HUES64 (cell line): ENCODE measurements around the gene ADGRL3.
A peak's percentile ranks its signal among the peaks of the same experiment; 100 is the strongest.
"Not testable (repeated sequence)": the region's sequence is repeated elsewhere in the genome, so short reads cannot be mapped to it uniquely, and the experiment has no call there.

Experiments
- H3K27ac ChIP-seq: 2 replicates; pipeline ENCODE4 v1.7.0; 2013; ENCODE audit warnings: low read depth, low read length, inconsistent platforms
- H3K27me3 ChIP-seq: 2 replicates; pipeline ENCODE4 v1.6.1; 2013; ENCODE audit warnings: mild to moderate bottlenecking, low read length; ENCODE audit not compliant: insufficient read depth
- H3K36me3 ChIP-seq: 2 replicates; pipeline ENCODE4 v1.6.1; 2013; ENCODE audit warnings: mild to moderate bottlenecking, low read length; ENCODE audit not compliant: insufficient read depth
- H3K4me1 ChIP-seq: 2 replicates; pipeline ENCODE4 v1.6.1; 2013; ENCODE audit warnings: mild to moderate bottlenecking, low read length, moderate library complexity; ENCODE audit not compliant: insufficient read depth
- H3K4me3 ChIP-seq: 2 replicates; pipeline ENCODE4 v1.5.1; 2013; ENCODE audit warnings: mild to moderate bottlenecking, low read length, moderate library complexity
- H3K9ac ChIP-seq: 2 replicates; pipeline ENCODE4 v1.6.1; 2013; ENCODE audit warnings: mild to moderate bottlenecking, low read depth, low read length
- H3K9me3 ChIP-seq: 2 replicates; pipeline ENCODE4 v1.6.1; 2013; ENCODE audit warnings: low read depth, low read length; ENCODE audit not compliant: insufficient read depth
- WGBS: fragments of 150-250, 120-280 bp; methylation state at CpG from one replicate; pipeline ENCODE4 v1.1.7; 2013; ENCODE audit warnings: missing lambda C conversion rate; 5-methylcytosine and 5-hydroxymethylcytosine counted together

Gene ADGRL3

DNA sequence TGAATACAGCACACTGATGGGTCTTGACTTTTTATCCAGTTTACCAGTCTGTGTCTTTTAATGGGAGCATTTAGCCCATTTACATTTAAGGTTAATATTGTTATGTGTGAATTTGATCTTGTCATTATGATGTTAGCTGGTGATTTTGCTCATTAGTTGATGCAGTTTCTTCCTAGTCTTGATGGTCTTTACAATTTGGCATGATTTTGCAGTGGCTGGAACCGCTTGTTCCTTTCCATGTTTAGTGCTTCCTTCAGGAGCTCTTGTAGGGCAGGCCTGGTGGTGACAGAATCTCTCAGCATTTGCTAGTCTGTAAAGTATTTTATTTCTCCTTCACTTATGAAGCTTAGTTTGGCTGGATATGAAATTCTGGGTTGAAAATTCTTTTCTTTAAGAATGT, 558.5 kb downstream of the ADGRL3 start:
- 100% methylated on average over 1 of the region's 1 CpG for WGBS
- not testable (repeated sequence) for H3K27me3 ChIP-seq, H3K9ac ChIP-seq, H3K27ac ChIP-seq, H3K4me1 ChIP-seq, H3K4me3 ChIP-seq
- H3K9me3 ChIP-seq = peaks cover 61% of the 10 kb centered on the region
- H3K36me3 ChIP-seq = peaks cover 55% of the 10 kb centered on the region

DNA sequence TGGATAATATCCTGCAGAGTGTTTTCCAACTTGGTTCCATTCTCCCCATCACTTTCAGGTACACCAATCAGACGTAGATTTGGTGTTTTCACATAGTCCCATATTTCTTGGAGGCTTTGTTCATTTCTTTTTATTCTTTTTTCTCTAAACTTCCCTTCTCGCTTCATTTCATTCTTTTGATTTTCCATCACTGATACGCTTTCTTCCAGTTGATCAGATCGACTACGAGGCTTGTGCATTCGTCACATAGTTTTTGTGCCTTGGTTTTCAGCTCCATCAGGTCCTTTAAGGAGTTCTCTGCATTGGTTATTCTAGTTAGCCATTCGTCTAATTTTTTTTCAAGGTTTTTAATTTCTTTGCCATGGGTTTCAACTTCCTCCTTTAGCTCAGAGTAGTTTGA, 559.1 kb downstream of the ADGRL3 start:
- H3K9ac ChIP-seq, H3K27me3 ChIP-seq, H3K4me1 ChIP-seq, H3K27ac ChIP-seq, H3K4me3 ChIP-seq: not testable (repeated sequence)
- peaks cover 60% of the 10 kb centered on the region for H3K9me3 ChIP-seq
- 97% methylated on average over 6 of the region's 7 CpGs for WGBS
- peaks cover 54% of the 10 kb centered on the region for H3K36me3 ChIP-seq

DNA sequence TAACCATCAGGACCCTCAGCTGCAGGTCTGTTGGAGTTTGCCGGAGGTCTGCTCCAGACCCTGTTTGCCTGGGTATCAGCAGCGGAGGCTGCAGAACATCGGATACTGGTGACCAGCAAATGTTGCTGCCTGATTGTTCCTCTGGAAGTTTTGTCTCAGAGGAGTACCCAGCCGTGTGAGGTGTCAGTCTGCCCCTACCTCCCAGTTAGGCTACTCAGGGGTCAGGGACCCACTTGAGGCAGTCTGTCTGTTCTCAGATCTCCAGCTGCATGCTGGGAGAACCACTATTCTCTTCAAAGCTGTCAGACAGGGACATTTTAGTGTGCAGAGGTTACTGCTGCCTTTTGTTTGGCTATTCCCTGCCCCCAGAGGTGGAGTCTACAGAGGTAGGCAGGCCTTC, 559.8 kb downstream of the ADGRL3 start:
- not testable (repeated sequence) for H3K27me3 ChIP-seq

DNA sequence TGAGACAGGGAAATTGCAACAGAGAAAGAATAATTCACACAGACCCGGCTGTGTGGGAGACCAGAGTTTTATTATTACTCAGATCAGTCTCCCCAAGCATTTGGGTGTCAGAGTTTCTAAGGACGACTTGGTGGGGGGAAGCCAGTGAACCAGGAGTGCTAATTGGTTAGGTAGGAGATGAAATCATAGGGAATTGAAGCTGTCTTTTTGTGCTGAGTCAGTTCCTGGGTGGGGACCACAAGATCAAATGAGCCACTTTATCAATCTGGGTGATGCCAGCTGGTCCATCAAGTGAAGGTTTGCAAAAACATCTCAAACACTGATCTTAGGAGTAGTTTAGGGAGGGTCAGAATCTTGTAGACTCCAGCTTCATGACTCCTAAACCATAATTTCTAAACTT, 560.7 kb downstream of the ADGRL3 start:
- 97% methylated on average over 2 of the region's 2 CpGs for WGBS
- H3K4me1 ChIP-seq = no peaks in the 10 kb centered on the region
- H3K9me3 ChIP-seq = peaks cover 64% of the 10 kb centered on the region
- H3K27ac ChIP-seq = peak overlapping the region; percentile 57; the same call in 1 of the 2 replicates
- H3K27me3 ChIP-seq = no peaks in the 10 kb centered on the region
- no peak overlapping the region for H3K9ac ChIP-seq
- H3K36me3 ChIP-seq = peaks cover 64% of the 10 kb centered on the region
- H3K4me3 ChIP-seq = peak overlapping the region; percentile 48; the same call in 1 of the 2 replicates

More for the DNA sequence above, 559.8 kb downstream of the ADGRL3 start:
- not testable (repeated sequence) for H3K4me1 ChIP-seq, H3K9ac ChIP-seq, H3K27ac ChIP-seq, H3K4me3 ChIP-seq
- peaks cover 59% of the 10 kb centered on the region for H3K9me3 ChIP-seq
- H3K36me3 ChIP-seq = peaks cover 56% of the 10 kb centered on the region
- 95% methylated on average over 4 of the region's 4 CpGs for WGBS

DNA sequence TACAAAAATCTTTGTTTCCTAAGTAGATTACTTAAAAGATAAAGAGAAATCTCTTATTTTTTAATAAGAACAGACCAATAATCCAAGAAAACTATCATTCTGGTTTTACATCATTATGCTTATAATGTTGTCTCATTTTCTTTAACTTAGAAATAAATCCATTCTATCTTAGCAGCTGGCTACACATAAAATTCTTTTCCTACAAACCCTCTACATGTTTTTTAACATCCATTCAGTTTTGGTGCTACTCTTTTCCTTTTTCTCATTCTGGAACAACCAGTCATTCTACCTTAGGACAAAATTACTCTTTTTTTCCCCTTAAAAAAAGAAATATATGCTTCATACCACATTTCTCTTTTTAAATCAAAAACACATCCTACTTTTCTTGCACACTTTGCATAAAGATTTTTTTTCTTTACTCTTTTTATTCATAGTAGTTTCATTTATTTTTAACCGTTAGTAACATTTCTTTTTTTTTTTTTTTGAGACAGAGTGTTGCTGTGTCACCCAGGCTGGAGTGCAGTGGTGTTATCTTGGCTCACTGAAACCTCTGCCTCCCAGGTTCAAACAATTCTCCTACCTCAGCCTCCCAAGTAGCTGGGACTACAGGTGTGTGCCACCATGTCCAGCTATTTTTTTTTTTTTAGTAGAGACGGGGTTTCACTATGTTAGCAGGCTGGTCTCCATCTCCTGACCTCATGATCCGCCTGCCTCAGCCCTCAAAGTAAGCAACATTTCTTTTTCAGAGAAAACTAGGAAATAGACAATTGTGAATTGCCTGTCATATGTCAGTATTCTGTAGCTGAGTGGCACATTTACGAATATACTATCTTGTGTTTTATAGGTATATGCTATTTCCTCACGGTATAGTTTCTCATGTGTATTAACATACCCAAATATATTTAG, 562.8 kb downstream of the ADGRL3 start:
- H3K4me3 ChIP-seq = peak overlapping the region; percentile 48
- H3K27ac ChIP-seq = no peak overlapping the region
- no peak overlapping the region for H3K9ac ChIP-seq
- WGBS = 96% methylated on average over 3 of the region's 5 CpGs
- peaks cover 79% of the 10 kb centered on the region for H3K36me3 ChIP-seq
- peaks cover 65% of the 10 kb centered on the region for H3K9me3 ChIP-seq
- no peaks in the 10 kb centered on the region for H3K4me1 ChIP-seq
- H3K27me3 ChIP-seq = no peaks in the 10 kb centered on the region

DNA sequence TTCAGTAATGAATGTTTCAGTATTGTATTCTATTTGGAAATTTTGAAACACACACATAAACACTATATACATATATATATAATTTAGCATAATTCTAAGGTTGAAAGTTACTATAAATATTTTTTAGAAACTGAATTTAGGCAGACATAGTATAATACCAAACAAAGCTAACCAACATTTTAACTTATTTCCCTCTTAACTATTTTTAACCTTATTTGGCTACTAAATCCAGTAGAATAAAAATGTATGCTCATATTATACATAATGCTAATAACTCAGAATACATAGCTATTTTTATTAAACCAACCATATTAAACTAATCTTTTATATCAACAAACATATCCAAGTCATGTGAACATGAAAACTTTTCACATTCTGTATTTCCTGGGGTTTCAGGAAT, 563.6 kb downstream of the ADGRL3 start:
- H3K27me3 ChIP-seq = no peaks in the 10 kb centered on the region
- H3K4me1 ChIP-seq = no peaks in the 10 kb centered on the region
- peak overlapping the region; percentile 48 for H3K4me3 ChIP-seq
- H3K27ac ChIP-seq = peak overlapping the region; percentile 23; the same call in 1 of the 2 replicates
- no peak overlapping the region for H3K9ac ChIP-seq
- peaks cover 60% of the 10 kb centered on the region for H3K9me3 ChIP-seq
- peaks cover 79% of the 10 kb centered on the region for H3K36me3 ChIP-seq

DNA sequence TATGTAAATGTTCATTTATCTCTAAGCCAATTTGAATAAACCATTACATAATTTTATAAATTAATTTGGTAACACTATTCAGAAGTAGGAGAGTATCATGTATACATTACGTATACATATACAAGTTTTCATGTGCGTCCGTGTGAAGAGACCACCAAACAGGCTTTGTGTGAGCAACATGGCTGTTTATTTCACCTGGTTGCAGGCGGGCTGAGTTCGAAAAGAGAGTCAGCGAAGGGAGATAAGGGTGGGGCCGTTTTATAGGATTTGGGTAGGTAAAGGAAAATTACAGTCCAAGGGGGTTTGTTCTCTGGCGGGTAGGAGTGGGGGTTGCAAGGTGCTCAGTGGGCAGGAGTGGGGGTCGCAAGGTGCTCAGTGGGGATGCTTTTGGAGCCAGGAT, 564.0 kb downstream of the ADGRL3 start:
- H3K27me3 ChIP-seq, H3K9ac ChIP-seq, H3K4me1 ChIP-seq: not testable (repeated sequence)
- Histone ChIP-seq H3K27ac (peak overlapping the region; percentile 23; the same call in 1 of the 2 replicates), H3K4me3 (peak overlapping the region; percentile 48), H3K9me3 (peaks cover 58% of the 10 kb centered on the region), H3K36me3 (peaks cover 77% of the 10 kb centered on the region)
- 91% methylated on average over 6 of the region's 9 CpGs for WGBS

DNA sequence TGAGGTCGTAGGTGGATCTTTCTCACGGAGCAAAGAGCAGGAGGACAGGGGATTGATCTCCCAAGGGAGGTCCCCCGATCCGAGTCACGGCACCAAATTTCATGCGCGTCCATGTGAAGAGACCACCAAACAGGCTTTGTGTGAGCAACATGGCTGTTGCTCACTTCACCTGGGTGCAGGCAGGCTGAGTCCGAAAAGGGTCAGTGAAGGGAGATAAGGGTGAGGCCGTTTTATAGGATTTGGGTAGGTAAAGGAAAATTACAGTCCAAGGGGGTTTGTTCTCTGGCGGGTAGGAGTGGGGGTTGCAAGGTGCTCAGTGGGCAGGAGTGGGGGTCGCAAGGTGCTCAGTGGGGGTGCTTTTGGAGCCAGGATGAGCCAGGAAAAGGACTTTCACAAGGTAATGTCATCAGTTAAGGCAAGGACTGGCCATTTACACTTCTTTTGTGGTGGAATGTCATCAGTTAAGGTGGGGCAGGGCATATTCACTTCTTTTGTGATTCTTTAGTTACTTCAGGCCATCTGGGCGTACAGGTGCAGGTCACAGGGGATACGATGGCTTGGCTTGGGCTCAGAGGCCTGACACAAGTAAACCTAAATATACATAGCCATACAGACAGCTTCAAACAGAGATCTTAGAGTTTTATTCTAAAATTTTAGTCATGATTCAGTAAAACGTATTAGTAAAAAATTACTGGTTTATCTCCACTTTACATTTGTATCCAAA, 569.5 kb downstream of the ADGRL3 start:
- Histone ChIP-seq H3K36me3 (peaks cover 24% of the 10 kb centered on the region), H3K4me3 (peak overlapping the region; percentile 70), H3K9ac (peak overlapping the region; percentile 77), H3K4me1 (peaks cover 40% of the 10 kb centered on the region), H3K27ac (peak overlapping the region; percentile 94)
- 6% methylated on average over 11 of the region's 14 CpGs for WGBS
- not testable (repeated sequence) for H3K9me3 ChIP-seq, H3K27me3 ChIP-seq

DNA sequence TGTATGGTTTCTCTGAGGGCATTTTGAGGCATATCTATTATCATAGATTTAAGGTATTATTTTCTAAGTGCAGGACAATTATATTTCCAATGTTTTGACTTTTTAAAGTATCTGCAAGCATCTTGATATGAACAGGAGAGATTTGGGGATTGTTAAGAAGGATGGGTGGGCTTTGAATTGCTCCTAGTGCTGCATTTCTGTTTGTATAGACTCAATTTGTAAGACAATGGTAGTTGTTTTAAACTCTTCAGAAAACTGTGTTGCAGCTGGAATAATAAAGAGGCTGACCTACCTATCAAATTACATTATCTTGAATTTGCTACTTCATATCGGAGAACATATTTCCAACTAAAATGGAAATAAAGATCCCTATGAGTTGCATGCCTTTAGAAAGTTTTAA, 570.3 kb downstream of the ADGRL3 start:
- Histone ChIP-seq H3K36me3 (peaks cover 19% of the 10 kb centered on the region), H3K4me3 (peak overlapping the region; percentile 41), H3K4me1 (peaks cover 49% of the 10 kb centered on the region), H3K27me3 (no peaks in the 10 kb centered on the region), H3K27ac (peak overlapping the region; percentile 94), H3K9me3 (peaks cover 5% of the 10 kb centered on the region; the same call in 1 of the 2 replicates), H3K9ac (peak overlapping the region; percentile 69)
- WGBS = 14% methylated on average over 1 of the region's 1 CpG

DNA sequence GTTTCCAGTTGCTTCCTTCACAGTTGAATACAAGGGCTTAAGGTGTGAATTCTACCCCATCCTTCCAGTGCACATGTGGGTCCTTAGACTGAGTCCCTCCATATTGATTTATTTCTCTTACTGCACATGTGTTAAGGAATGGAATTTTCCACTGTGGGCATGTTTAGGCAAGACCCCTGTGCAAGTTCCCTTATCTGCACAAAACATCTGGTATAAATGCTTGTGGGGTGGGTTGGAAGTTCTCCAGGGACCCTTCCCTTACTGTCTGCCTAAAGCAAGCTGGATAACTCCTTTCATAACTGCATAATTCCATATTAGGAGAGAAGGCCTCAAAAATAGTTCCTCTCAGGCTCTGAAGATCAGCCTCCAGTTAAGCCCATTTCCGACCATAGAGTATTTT, 570.9 kb downstream of the ADGRL3 start:
- Histone ChIP-seq H3K9me3 (0 out of 2 replicates have a peak, but pooled peaks cover 1% of the 10 kb centered on the region), H3K4me3 (peak overlapping the region; percentile 41; the same call in 1 of the 2 replicates), H3K4me1 (peaks cover 49% of the 10 kb centered on the region), H3K9ac (peak overlapping the region; percentile 40), H3K27me3 (no peaks in the 10 kb centered on the region), H3K27ac (peak overlapping the region; percentile 94), H3K36me3 (peaks cover 13% of the 10 kb centered on the region)
- 45% methylated on average over 1 of the region's 1 CpG for WGBS

DNA sequence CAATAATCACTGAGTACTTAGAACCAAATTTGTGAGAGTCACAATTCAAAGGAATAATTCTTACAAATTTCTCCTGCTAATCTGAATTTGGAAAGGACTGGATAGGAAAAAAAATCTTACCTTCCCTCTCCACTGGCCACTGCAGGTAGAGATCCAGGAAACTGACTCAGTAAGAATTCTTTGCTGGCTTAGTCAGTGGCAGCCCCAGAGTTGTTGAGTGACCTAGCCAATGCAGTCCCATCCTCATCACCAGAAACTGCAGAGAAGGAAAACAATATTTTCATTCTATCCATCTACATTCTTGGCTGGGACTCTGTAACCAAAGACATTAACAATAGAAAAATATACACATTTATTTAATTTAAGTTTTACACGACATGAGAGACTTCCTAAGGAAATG, 572.0 kb downstream of the ADGRL3 start:
- WGBS = 93% methylated on average over 1 of the region's 1 CpG
- Histone ChIP-seq H3K27me3 (no peaks in the 10 kb centered on the region), H3K4me3 (no peak overlapping the region), H3K9ac (no peak overlapping the region), H3K9me3 (no peaks in the 10 kb centered on the region), H3K4me1 (peaks cover 49% of the 10 kb centered on the region), H3K36me3 (peaks cover 2% of the 10 kb centered on the region), H3K27ac (no peak overlapping the region)
